A549 (cell line): ENCODE measurements around the gene CD63. TPM values are rescaled to one million over a fixed set of nuclear protein-coding genes. Genes with fewer than 3 reads are reported as not detected.

ENCODE experiments used
- ATAC-seq, 2 experiments: fragments of 200-7000 bp in 1 of 2; fragments of >200 bp in 1 of 2; cut with Nextera tagmentation in 1 of 2; cut with Tn5 transposase in 1 of 2; 3 replicates each; pipeline versions ENCODE4 v1.8.0 to v1.9.1; 2018 to 2020; ENCODE audit warnings: mild to moderate bottlenecking in 1 of 2, moderate library complexity in 1 of 2
- CTCF ChIA-PET: fragments of 300-600 bp; sonication (Branson Sonifier 250); formaldehyde crosslinking; extraction: SDS; loops from one replicate; lab custom pipeline; 2021; ENCODE audit warnings: antibody characterized with exemption, inconsistent platforms; lab: Yijun Ruan, JAX
- POLR2A ChIA-PET: fragments of 350-600 bp; formaldehyde crosslinking; extraction: SDS; loops from one replicate; lab custom pipeline; 2021; ENCODE audit warnings: antibody characterized with exemption, inconsistent platforms; lab: Yijun Ruan, JAX
- DNase-seq, 2 experiments: peaks; one replicate each; pipeline versions ENCODE4 v3.0.0 to v3.0.0-alpha.2; 2011 to 2016; ENCODE audit warnings: low read depth in 1 of 2, low spot score in 1 of 2
- FAIRE-seq: peaks from 2 replicates; lab custom pipeline; 2011; peaks lifted over from hg19 to GRCh38; lab: Jason Lieb, UNC
- H3K27ac ChIP-seq, 2 experiments: fragments of >200 bp; sonication (Bioruptor Twin); formaldehyde crosslinking; 3 replicates each; pipeline ENCODE4 v1.5.1; 2016 to 2017
- H3K4me1 ChIP-seq: fragments of >200 bp; sonication (Bioruptor Twin); formaldehyde crosslinking; 3 replicates; pipeline ENCODE4 v1.6.1; 2016
- H3K4me2 ChIP-seq: fragments of >200 bp; sonication (Bioruptor Twin); formaldehyde crosslinking; 3 replicates; pipeline ENCODE4 v1.6.1; 2016
- H3K4me3 ChIP-seq: fragments of >200 bp; sonication (Bioruptor Twin); formaldehyde crosslinking; 3 replicates; pipeline ENCODE4 v1.5.1; 2016
- H3K9me3 ChIP-seq: fragments of >200 bp; sonication (Bioruptor Twin); formaldehyde crosslinking; 3 replicates; pipeline ENCODE4 v1.6.1; 2016
- CBX2 ChIP-seq: fragments of 200-600 bp; sonication (generic); IDR thresholded peaks from 2 replicates; pipeline ENCODE4 v1.6.1; 2016; ENCODE audit warnings: low read depth, mild to moderate bottlenecking, borderline replicate concordance
- CEBPB ChIP-seq, 2 experiments: fragments of >200 bp in 1 of 2; sonication (Bioruptor Twin) in 1 of 2; formaldehyde crosslinking in 1 of 2; IDR thresholded peaks; 2 replicates each; pipeline ENCODE4 v1.6.1; 2012 to 2016
- CHD2 ChIP-seq: fragments of 150-350 bp; IDR thresholded peaks from 2 replicates; pipeline ENCODE4 v1.6.1; 2014; ENCODE audit warnings: low read length; ENCODE audit not compliant: partially characterized antibody
- EHF ChIP-seq: fragments of 250-450 bp; sonication (Bioruptor Pico); IDR thresholded peaks from 2 replicates; pipeline ENCODE4 v1.5.0; 2020; ENCODE audit warnings: mild to moderate bottlenecking
- EHMT2 ChIP-seq: fragments of 200-600 bp; sonication (generic); IDR thresholded peaks from 2 replicates; pipeline ENCODE4 v1.6.1; 2016; ENCODE audit warnings: antibody characterized with exemption, low read depth, mild to moderate bottlenecking, moderate library complexity
- EP300 ChIP-seq, 2 experiments: fragments of >200 bp; sonication (Bioruptor Twin); formaldehyde crosslinking; IDR thresholded peaks; 2 replicates in 1 of 2; 3 replicates in 1 of 2; pipeline ENCODE4 v1.6.1; 2016 to 2017
- FOSB ChIP-seq: fragments of 250-450 bp; sonication (Bioruptor Pico); IDR thresholded peaks from 2 replicates; pipeline ENCODE4 v1.5.0; 2020; ENCODE audit warnings: mild to moderate bottlenecking, moderate library complexity
- FOXS1 ChIP-seq: fragments of 250-450 bp; sonication (Bioruptor Pico); IDR thresholded peaks from 2 replicates; pipeline ENCODE4 v1.5.0; 2020; ENCODE audit warnings: mild to moderate bottlenecking, moderate library complexity
- HDAC2 ChIP-seq: fragments of 200-600 bp; sonication (generic); IDR thresholded peaks from 2 replicates; pipeline ENCODE4 v1.6.1; 2016
- HOXA7 ChIP-seq: fragments of 250-450 bp; sonication (Bioruptor Pico); IDR thresholded peaks from 2 replicates; pipeline ENCODE4 v1.5.0; 2020; ENCODE audit warnings: mild to moderate bottlenecking, moderate library complexity
- HOXB13 ChIP-seq: fragments of 250-450 bp; sonication (Bioruptor Pico); IDR thresholded peaks from 2 replicates; pipeline ENCODE4 v1.5.0; 2020; ENCODE audit warnings: low read depth, mild to moderate bottlenecking, moderate library complexity
- KDM5A ChIP-seq: fragments of 200-600 bp; sonication (generic); IDR thresholded peaks from 2 replicates; pipeline ENCODE4 v1.6.1; 2016; ENCODE audit warnings: antibody characterized with exemption, mild to moderate bottlenecking
- MAFK ChIP-seq: fragments of 450-650 bp; IDR thresholded peaks from 2 replicates; pipeline ENCODE4 v1.6.1; 2014; ENCODE audit not compliant: partially characterized antibody
- MYC ChIP-seq: IDR thresholded peaks from 2 replicates; pipeline ENCODE4 v1.6.1; 2012; ENCODE audit warnings: mild to moderate bottlenecking, inconsistent platforms, low read length, improper control_type of control experiment, borderline replicate concordance
- PBX3 ChIP-seq: IDR thresholded peaks from 2 replicates; pipeline ENCODE4 v1.6.1; 2012
- PHF8 ChIP-seq: fragments of 200-600 bp; sonication (generic); IDR thresholded peaks from 2 replicates; pipeline ENCODE4 v1.6.1; 2016; ENCODE audit warnings: low read depth, mild to moderate bottlenecking, antibody characterized with exemption, moderate library complexity, borderline replicate concordance
- RAD21 ChIP-seq, 2 experiments: fragments of >200 bp in 1 of 2; sonication (Bioruptor Twin) in 1 of 2; formaldehyde crosslinking in 1 of 2; IDR thresholded peaks in 1 of 2; conservative IDR thresholded peaks in 1 of 2; 2 replicates in 1 of 2; 3 replicates in 1 of 2; pipeline ENCODE4 v1.6.1; 2012 to 2018; ENCODE audit warnings: inconsistent platforms in 1 of 2
- RCOR1 ChIP-seq: fragments of 150-350 bp; IDR thresholded peaks from 2 replicates; pipeline ENCODE4 v1.6.1; 2014; ENCODE audit warnings: antibody characterized with exemption, low read length, low read depth
- RNF2 ChIP-seq: fragments of 200-600 bp; sonication (generic); IDR thresholded peaks from 2 replicates; pipeline ENCODE4 v1.6.1; 2016; ENCODE audit warnings: low read depth, mild to moderate bottlenecking, antibody characterized with exemption, moderate library complexity, borderline replicate concordance
- SMC3 ChIP-seq: fragments of >200 bp; sonication (Bioruptor Twin); formaldehyde crosslinking; IDR thresholded peaks from 3 replicates; pipeline ENCODE4 v1.6.1; 2018; ENCODE audit warnings: inconsistent platforms
- TFCP2L1 ChIP-seq: fragments of 250-450 bp; sonication (Bioruptor Pico); IDR thresholded peaks from 2 replicates; pipeline ENCODE4 v1.5.0; 2021; ENCODE audit warnings: mild to moderate bottlenecking
- ZNF302 ChIP-seq: fragments of 250-450 bp; sonication (Bioruptor Pico); IDR thresholded peaks from 2 replicates; pipeline ENCODE4 v1.9.0; 2021; ENCODE audit warnings: inconsistent platforms, mild to moderate bottlenecking, moderate library complexity
- ZSCAN20 ChIP-seq: fragments of 250-450 bp; sonication (Bioruptor Pico); IDR thresholded peaks from 2 replicates; pipeline ENCODE4 v1.8.0; 2022; ENCODE audit warnings: mild to moderate bottlenecking, moderate library complexity
- WGBS: methylation state at CpG from one replicate; pipeline ENCODE4 v1.1.6; 2017; ENCODE audit errors: missing lambda C conversion rate; 5-methylcytosine and 5-hydroxymethylcytosine counted together
- polyA plus RNA-seq, 4 experiments: library from polyadenylated mRNA; depleted of rRNA in 3 of 4; stranded (reverse); fragments of >200 nt; fragmentation: RNase III in 1 of 4; extraction: RNeasy Plus Mini Kit Qiagen cat#74134 plus additional on column Dnase treatment in 1 of 4; gene quantifications; 2 replicates in 3 of 4; 3 replicates in 1 of 4; pipeline ENCODE4 v1.2.3, GENCODE V29; 2011 to 2017

Gene CD63
- polyA plus RNA-seq, 2 of the 4 experiments (the other 2 are of a cell fraction), result 530 to 724 TPM

- no peaks in the 10 kb centered on the region for H3K9me3 ChIP-seq
- FAIRE-seq (no peak), ATAC-seq (no peak), DNase-seq (no peak)
- H3K27ac ChIP-seq, result no peak overlapping the region
- no peak overlapping the region for H3K4me3 ChIP-seq
- no peak for TF ChIP-seq EHF (CRISPR knock-in tag)
- TF ChIP-seq RAD21 (conservative IDR thresholded peaks at IDR 0.05 in 1 of 2, IDR thresholded peaks at IDR 0.05 in 1 of 2), result no peak
- H3K4me1 ChIP-seq, result no peaks in the 10 kb centered on the region
- ChIA-PET POLR2A (no interaction called here), CTCF (interaction anchor here (3.3 kb wide), 1 partner anchor 13 kb away, joined by 12 read pairs; a partner anchor contains a TSS)
- WGBS, result 95% methylated on average over 6 of the region's 7 CpGs
- no peak overlapping the region for H3K4me2 ChIP-seq
Measured at GRCh38 chr12:55694188-55694515, 34.7 kb downstream of the CD63 start.

GRCh38 chr12:55693323-55694187, 35.3 kb downstream of the CD63 start:
- DNase-seq, result no peak
- no peak for TF ChIP-seq HDAC2
- TF ChIP-seq PHF8, result no peak
- TF ChIP-seq EHMT2, result no peak
- TF ChIP-seq ZSCAN20, result no peak
- TF ChIP-seq HOXA7 (CRISPR knock-in tag), result no peak
- TF ChIP-seq EHF (CRISPR knock-in tag), result no peak
- no peak for TF ChIP-seq CEBPB (IDR thresholded peaks at IDR 0.05)
- no peak for TF ChIP-seq RAD21 (conservative IDR thresholded peaks at IDR 0.05 in 1 of 2, IDR thresholded peaks at IDR 0.05 in 1 of 2)
- no peak for TF ChIP-seq CBX2
- no peak for TF ChIP-seq RCOR1
- no peak for TF ChIP-seq PBX3
- no peak for TF ChIP-seq SMC3
- no peak for FAIRE-seq
- 81% methylated on average over 7 of the region's 7 CpGs for WGBS
- ATAC-seq, result no peak
- H3K27ac ChIP-seq, result no peak overlapping the region
- no peak overlapping the region for H3K4me2 ChIP-seq
- POLR2A ChIA-PET, result no interaction called here
- CTCF ChIA-PET, result interaction anchor here (0.6 to 3.3 kb wide), 2 partner anchors 12 to 771 kb away, joined by 3 to 12 read pairs; a partner anchor contains a TSS
- H3K9me3 ChIP-seq, result no peaks in the 10 kb centered on the region
- H3K4me1 ChIP-seq, result no peaks in the 10 kb centered on the region
- H3K4me3 ChIP-seq, result no peak overlapping the region

- no peak for TF ChIP-seq HOXA7 (CRISPR knock-in tag)
- TF ChIP-seq HOXB13 (CRISPR knock-in tag), result no peak
- H3K9me3 ChIP-seq, result no peaks in the 10 kb centered on the region
- no peak overlapping the region for H3K27ac ChIP-seq
- no peaks in the 10 kb centered on the region for H3K4me1 ChIP-seq
- ATAC-seq (no peak), DNase-seq (no peak), FAIRE-seq (no peak)
- no peak overlapping the region for H3K4me3 ChIP-seq
- CTCF ChIA-PET, result interaction anchor here (0.6 to 3.3 kb wide), 2 partner anchors 11 to 771 kb away, joined by 3 to 12 read pairs; a partner anchor contains a TSS
- POLR2A ChIA-PET, result no interaction called here
- WGBS, result 70% methylated on average over 12 of the region's 12 CpGs
- no peak overlapping the region for H3K4me2 ChIP-seq
Measured at GRCh38 chr12:55692631-55693322, 36.0 kb downstream of the CD63 start.

DNA sequence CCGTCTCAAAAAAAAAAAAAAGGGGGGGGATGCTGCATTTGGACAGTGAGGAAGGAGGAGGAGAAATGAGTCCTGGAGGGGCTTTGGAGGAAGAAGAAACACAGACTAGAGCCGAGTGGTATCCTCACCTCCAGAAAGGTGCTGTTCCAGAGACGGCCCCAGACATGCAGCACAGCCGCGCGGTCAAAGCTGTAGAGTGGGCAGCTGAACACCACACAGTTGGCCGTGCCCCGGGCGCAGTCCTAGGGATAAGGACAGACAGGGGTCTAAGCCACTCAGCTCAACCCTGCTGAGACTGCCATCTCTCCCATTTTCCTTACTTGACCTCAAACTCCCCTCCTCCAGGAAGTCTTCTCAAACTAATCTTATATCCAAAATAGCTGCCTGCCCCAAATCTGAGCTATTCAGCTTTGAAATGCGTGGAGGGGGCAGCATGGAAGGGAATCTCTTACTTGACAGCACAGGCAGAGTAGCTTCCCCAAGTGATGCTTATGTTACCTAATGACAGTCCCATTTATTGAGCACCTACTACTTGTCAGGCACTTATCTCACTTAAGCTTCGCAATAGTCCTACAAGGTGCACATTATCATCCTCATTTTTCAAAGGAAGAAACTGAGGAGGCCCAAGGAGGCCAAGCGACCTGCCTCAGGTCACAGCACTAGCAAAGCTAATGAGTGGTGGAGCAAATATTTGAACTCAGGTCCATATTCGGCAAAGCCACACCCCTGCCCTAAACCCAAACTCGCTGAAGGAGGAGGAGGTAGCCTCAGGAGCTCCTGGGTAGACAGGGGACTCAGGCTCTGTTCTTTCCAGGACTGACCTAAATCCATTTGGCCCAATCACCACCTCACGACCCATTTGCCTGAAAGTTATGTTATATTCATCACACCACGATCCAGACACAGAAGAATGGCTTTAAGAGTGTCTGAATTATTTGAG, 39.8 kb downstream of the CD63 start:
- WGBS, result 71% methylated on average over 16 of the region's 16 CpGs
- no peak overlapping the region for H3K27ac ChIP-seq
- DNase-seq, result no peak
- CTCF ChIA-PET, result interaction anchor here (1.1 to 2.2 kb wide), 4 partner anchors 15 to 49 kb away, joined by 3 to 10 read pairs (median 4); partner anchors contain the start of genes ITGA7 and RDH5
- TF ChIP-seq EP300 (IDR thresholded peaks at IDR 0.05), result no peak
- no peak for TF ChIP-seq RAD21 (conservative IDR thresholded peaks at IDR 0.05 in 1 of 2, IDR thresholded peaks at IDR 0.05 in 1 of 2)
- no peak for TF ChIP-seq MYC
- TF ChIP-seq TFCP2L1 (CRISPR knock-in tag), result no peak
- TF ChIP-seq ZSCAN20, result no peak
- no peak for TF ChIP-seq FOSB (CRISPR knock-in tag)
- TF ChIP-seq PHF8, result no peak
- no peak for TF ChIP-seq FOXS1
- TF ChIP-seq KDM5A, result no peak
- no peak for TF ChIP-seq HOXB13 (CRISPR knock-in tag)
- no peak for TF ChIP-seq MAFK
- TF ChIP-seq RNF2, result no peak
- no peak for TF ChIP-seq HDAC2
- no peak for TF ChIP-seq CHD2
- no peak for TF ChIP-seq ZNF302 (CRISPR knock-in tag)
- no peaks in the 10 kb centered on the region for H3K4me1 ChIP-seq
- no peak; a peak in 1 of 6 replicates for ATAC-seq
- H3K9me3 ChIP-seq, result no peaks in the 10 kb centered on the region
- H3K4me2 ChIP-seq, result no peak overlapping the region
- H3K4me3 ChIP-seq, result no peak overlapping the region
- FAIRE-seq, result no peak
- POLR2A ChIA-PET, result no interaction called here
